GM12865 (cell line): ENCODE measurements around the gene BLVRA.
"Not testable (repeated sequence)": the region's sequence is repeated elsewhere in the genome, so short reads cannot be mapped to it uniquely, and the experiment has no call there.

Source experiments
- DNase-seq: peaks from one replicate; pipeline ENCODE4 v3.0.0; 2010; ENCODE audit warnings: low read depth
- H3K4me3 ChIP-seq: 2 replicates; pipeline ENCODE4 v1.5.1; 2011; ENCODE audit warnings: mild to moderate bottlenecking, low read depth, low read length, control low read depth
- TF ChIP-seq, protein P1 (sequence below): IDR thresholded peaks from 2 replicates; pipeline ENCODE4 v1.5.1; 2011; ENCODE audit warnings: low read length, control low read depth, low read depth, inconsistent platforms; ENCODE audit not compliant: insufficient read depth; ENCODE audit errors: missing control alignments

The BLVRA gene

DNA sequence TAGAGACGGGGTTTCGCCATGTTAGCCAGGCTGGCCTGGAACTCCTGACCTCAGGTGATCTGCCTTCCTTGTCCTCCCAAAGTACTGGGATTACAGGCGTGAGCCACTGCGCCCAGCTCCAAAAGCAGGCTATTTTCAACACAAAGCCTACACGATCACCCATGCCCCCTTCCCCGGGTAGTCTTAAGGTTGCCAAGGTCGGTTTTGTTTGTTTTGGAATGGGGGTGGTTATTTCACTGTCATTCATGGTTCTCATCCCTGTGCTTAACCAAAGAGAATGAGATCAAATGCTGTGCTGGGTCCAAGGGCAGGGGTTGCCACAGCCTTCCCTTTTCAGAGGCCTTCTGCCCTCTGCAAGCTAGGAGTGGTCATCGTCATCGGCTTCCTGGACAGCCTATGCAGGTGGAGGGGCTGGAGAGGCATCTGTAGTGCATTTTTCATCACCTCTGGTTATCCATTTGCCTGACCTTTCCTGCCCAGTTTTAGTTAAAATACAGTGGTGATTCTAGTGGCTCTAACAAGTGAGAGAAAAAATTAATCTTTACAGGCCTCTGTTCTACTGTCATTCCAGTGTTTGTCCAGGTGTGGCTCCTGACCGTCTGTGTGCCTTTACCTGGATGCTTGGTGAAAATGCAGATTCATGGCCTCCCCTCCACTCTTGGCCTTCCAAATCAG is 11.4 kb downstream of the BLVRA start:
- DNase-seq, result no peak
- TF ChIP-seq, protein P1, sequence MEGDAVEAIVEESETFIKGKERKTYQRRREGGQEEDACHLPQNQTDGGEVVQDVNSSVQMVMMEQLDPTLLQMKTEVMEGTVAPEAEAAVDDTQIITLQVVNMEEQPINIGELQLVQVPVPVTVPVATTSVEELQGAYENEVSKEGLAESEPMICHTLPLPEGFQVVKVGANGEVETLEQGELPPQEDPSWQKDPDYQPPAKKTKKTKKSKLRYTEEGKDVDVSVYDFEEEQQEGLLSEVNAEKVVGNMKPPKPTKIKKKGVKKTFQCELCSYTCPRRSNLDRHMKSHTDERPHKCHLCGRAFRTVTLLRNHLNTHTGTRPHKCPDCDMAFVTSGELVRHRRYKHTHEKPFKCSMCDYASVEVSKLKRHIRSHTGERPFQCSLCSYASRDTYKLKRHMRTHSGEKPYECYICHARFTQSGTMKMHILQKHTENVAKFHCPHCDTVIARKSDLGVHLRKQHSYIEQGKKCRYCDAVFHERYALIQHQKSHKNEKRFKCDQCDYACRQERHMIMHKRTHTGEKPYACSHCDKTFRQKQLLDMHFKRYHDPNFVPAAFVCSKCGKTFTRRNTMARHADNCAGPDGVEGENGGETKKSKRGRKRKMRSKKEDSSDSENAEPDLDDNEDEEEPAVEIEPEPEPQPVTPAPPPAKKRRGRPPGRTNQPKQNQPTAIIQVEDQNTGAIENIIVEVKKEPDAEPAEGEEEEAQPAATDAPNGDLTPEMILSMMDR, result no peak
- no peak overlapping the region for H3K4me3 ChIP-seq

DNA sequence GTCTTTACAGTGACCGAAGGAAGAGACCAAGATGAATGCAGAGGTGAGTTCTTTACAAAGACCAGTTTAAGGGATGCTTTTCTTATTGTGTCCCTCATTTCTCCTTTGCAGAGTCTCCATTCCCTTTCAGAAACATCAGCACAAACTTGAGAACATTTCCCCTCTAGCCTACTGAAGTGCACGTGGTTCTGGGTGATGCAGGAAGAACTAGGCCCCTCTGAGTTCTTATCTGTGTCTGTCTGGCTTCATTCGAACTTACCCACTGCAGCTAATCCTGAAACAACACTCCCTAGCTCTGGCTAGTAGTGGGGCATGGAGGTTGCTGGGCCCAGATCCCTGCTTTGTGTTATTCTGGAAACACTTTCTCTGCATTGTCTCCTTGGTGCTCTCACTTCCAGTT is 12.6 kb downstream of the BLVRA start:
- TF ChIP-seq, protein P1, result no peak
- no peak overlapping the region for H3K4me3 ChIP-seq

DNA sequence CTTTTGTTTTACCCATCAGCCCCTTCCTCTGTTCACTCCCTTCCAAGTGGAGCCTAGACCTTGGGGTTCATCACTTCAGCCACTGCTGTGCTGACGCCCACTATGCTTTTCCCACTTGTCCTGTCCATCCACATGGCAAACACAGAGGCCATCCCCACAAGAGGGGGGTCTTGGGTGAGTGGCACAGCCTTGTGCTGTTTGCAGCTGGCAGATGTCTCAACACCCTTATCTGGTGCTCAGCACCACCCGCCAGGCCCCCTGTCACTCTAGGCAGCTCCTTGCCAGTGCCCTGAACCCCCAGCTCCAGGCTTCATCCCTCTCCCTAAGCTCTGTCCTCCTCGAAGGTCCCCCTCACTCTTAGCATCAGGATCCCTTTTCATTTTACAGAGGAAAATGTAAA is 13.1 kb downstream of the BLVRA start:
- H3K4me3 ChIP-seq, result no peak overlapping the region
- TF ChIP-seq, protein P1, result no peak
- DNase-seq, result no peak

More for the DNA sequence above, 12.6 kb downstream of the BLVRA start:
- no peak for DNase-seq

DNA sequence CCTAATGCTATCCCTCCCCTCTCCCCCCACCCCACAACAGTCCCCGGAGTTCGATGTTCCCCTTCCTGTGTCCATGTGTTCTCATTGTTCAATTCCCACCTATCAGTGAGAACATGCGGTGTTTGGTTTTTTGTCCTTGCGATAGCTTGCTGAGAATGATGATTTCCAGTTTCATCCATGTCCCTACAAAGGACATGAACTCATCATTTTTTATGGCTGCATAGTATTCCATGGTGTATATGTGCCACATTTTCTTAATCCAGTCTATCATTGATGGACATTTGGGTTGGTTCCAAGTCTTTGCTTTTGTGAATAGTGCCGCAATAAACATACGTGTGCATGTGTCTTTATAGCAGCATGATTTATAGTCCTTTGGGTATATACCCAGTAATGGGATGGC is 14.8 kb downstream of the BLVRA start:
- DNase-seq, H3K4me3 ChIP-seq: not testable (repeated sequence)

DNA sequence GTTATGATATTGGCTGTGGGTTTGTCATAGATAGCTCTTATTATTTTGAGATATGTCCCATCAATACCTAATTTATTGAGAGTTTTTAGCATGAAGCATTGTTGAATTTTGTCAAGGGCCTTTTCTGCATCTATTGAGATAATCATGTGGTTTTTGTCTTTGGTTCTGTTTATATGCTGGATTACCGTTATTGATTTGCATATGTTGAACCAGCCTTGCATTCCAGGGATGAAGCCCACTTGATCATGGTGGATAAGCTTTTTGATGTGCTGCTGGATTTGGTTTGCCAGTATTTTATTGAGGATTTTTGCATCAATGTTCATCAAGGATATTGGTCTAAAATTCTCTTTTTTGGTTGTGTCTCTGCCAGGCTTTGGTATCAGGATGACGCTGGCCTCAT is 16.8 kb downstream of the BLVRA start:
- not testable (repeated sequence) for DNase-seq, H3K4me3 ChIP-seq

DNA sequence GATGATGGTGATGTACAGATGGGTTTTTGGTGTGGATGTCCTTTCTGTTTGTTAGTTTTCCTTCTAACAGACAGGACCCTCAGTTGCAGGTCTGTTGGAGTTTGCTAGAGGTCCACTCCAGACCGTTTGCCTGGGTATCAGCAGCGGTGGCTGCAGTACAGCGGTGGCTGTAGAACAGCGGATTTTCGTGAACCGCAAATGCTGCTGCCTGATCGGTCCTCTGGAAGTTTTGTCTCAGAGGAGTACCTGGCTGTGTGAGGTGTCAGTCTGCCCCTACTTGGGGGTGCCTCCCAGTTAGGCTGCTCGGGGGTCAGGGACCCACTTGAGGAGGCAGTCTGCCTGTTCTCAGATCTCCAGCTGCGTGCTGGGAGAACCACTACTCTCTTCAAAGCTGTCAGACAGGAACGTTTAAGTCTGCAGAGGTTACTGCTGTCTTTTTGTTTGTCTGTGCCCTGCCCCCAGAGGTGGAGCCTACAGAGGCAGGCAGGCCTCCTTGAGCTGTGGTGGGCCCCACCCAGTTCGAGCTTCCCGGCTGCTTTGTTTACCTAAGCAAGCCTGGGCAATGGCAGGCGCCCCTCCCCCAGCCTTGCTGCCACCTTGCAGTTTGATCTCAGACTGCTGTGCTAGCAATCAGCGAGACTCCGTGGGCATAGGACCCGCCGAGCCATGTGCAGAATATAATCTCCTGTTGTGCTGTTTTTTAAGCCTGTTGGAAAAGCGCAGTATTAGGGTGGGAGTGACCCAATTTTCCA is 20.0 kb downstream of the BLVRA start:
- H3K4me3 ChIP-seq, DNase-seq: not testable (repeated sequence)

DNA sequence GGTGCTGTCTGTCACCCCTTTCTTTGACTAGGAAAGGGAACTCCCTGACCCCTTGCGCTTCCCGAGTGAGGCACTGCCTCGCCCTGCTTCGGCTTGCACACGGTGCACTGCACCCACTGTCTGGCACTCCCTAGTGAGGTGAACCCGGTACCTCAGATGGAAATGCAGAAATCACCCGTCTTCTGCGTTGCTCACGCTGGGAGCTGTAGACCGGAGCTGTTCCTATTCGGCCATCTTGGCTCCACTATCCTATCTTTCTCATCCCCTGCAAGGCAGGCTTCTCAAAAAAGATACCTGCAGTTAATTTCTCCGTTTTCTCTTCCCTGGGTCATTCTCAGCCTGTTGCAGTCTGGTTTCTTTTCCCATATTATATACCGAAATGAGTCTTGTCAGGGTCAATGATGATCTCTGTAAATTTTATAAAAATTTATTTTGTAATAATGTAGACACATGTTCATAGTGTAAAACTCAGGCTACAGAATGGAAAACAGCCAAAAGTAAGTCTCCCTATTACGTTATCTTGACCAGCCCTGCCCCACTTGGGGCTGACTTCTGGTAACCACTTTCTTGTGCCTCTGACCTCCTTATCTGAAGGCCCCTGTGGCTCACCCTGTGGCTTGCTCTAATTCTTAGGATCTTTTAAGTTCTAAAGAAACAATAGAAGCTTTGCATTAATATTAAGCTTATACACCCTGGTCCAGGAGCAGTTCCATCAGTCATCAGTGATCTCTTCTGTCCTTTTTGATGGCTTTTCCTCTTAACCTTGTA is 20.7 kb downstream of the BLVRA start:
- no peak for DNase-seq
- no peak overlapping the region for H3K4me3 ChIP-seq
- TF ChIP-seq, protein P1, result no peak

DNA sequence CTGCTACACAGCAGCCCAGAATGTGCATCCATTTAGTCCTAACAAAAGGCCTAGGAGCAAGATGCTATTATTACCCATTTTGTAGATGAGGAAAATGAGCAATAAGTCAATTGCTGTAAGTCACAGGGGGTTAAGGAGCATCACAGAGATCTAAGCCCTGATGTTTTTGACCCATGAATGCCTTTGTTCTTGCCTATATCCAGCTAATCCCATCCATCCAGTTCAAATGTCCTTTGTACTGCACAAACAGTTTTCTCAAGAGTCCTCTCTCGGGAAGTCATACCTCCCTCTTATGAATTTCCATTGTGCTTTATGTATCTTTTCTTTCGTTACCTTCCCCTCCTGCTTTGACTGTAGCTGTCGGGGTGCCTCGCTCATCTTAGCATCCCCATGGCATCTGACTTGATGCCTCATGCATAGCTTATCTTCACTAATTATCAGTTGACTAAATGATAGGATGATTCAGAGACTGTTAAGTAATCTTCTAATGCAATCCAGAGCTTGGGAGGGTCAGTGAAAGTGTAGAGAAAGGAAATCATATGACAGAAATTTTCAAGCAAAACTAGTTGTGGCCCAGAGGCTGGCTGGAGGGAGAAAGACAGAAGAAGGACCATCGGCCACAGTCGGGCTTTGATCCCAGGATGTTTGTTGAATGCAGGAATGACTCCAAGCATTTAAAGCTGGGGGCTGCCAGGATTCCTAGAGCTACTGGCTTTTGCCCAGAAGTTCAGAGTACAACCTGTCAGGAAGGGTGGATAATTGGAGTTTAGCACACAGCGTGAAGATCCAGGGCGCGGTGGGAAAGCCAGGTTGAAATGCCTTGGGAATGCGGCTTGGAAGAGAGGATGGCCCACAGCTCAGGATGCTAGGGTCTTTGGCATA is 23.5 kb downstream of the BLVRA start:
- no peak overlapping the region for H3K4me3 ChIP-seq
- DNase-seq, result no peak

More for the DNA sequence above, 23.5 kb downstream of the BLVRA start:
- TF ChIP-seq, protein P1, result no peak
